ENCODE data around the gene HMGXB3. TPM values are rescaled to one million over a fixed set of nuclear protein-coding genes. Genes with fewer than 3 reads are reported as not detected.

HMGXB3 gene
- total RNA-seq, result 29.3 and 50.4 TPM in 2 replicates

DNA sequence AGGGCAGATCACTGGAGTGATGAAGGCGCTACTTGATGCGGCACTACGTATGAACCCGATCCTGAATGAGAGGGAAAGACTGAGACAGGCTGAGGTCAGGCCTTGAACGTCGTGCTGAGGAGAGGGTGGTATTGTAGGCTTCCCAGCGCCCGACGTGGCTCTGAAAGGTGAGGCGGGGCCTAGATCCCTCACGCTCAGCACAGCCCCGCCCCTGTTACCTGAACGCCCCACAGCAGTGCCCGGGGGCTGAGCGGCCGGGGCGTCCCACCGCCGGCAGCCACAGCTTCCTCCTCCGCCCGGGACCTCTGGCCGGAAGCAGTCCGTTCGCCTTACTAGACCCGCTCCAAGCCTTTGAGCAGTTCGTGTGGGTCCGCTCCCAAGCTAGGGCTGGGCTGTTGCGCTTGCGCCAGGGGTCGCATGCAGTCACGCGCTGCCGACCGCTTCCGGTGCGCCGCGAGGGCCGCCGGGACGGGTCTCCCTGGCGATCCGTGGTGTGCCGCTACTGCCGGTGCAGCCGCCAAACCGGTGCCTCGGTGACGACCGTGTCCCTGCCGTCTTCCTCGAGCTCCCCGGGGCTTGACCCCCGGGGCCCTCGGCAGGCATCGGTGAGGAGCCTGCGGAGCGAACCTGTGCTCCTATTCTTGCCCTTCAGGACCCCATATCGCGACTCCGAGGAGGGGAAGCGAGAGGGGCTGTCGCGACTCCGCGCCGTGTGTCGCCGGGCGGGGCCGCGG is at the start of gene HMGXB3, which contains the start of gene TIGD6:
Gene HMGXB3 (plus strand): TSS at position 484 of the 734 bp plus-strand sequence. CDS start 4,114 bp downstream, outside the sequence.
Gene TIGD6 (minus strand): TSS at position 399 of the 734 bp plus-strand sequence. CDS start 4,306 bp downstream, outside the sequence.
- DNase-seq (ENCODE audit: low read depth), result peak; percentile 89

GRCh38 chr5:149951138-149951749 is 49.3 kb upstream of the HMGXB3 start:
- no peak for DNase-seq (ENCODE audit: low read depth)

GRCh38 chr5:149953436-149954121 is 47.0 kb upstream of the HMGXB3 start:
- DNase-seq (ENCODE audit: low read depth), result no peak

DNA sequence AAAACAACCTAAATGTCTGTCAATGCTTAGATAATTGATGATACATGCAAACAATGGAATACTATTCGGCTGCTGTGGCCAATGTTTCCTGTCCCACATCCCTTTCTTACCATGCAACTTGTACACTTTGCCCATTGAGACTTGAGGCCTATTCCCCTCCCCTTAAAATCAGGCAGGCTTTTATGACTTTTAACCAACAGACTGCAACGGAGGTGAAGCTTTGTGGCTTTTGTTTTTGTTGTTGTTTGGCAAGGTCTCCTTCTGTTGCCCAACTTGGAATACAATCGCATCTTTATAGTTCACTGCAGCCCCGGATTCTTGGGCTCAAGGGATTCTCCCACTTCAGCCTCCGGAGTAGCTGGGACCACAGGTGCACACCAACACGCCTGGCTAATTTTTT is 45.7 kb upstream of the HMGXB3 start:
- DNase-seq (ENCODE audit: low read depth), result no peak

GRCh38 chr5:149956685-149957084 is 43.9 kb upstream of the HMGXB3 start:
- DNase-seq (ENCODE audit: low read depth), result no peak

GRCh38 chr5:149957855-149958254 is 42.7 kb upstream of the HMGXB3 start:
- DNase-seq (ENCODE audit: low read depth), result peak; percentile 99

DNA sequence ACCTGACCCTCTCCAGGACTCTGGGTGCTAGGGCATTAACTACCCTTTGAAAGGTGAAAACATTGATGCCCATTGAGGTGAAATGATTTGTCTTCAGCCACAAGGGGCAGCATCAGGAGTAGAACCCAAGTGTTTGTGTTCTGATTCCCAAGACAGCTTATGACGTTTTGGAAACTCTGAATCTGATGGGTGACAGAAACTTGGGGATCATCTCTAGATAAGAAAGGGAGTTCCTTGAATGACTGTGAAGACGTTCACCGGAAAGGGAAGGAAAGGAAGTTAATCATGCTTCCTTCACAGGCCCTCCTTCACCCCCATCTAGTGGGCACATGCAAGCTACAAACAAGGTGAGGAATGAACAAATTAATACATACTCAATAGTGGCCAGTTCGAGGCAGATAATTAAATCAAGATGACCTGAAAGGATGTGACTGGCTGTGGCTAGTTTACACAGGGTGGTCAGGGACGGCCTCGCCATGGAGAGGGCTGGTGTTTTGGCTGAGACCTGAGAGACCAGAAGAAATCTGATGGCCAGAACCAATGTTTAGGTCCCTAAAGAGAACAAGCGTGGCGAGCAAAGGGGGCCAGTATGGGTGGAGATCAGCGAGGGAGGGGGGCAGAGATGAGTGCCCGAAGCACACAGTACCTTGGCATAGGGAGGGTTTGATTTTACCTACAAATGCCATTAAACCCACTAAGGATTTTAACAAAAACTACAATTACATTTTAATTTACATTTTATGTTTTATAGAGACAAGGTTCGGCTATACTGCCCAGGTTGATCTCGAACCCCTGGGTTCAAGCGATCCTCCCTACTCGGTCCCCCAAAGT is 40.9 kb upstream of the HMGXB3 start:
- peak; percentile 71 for DNase-seq (ENCODE audit: low read depth)

DNA sequence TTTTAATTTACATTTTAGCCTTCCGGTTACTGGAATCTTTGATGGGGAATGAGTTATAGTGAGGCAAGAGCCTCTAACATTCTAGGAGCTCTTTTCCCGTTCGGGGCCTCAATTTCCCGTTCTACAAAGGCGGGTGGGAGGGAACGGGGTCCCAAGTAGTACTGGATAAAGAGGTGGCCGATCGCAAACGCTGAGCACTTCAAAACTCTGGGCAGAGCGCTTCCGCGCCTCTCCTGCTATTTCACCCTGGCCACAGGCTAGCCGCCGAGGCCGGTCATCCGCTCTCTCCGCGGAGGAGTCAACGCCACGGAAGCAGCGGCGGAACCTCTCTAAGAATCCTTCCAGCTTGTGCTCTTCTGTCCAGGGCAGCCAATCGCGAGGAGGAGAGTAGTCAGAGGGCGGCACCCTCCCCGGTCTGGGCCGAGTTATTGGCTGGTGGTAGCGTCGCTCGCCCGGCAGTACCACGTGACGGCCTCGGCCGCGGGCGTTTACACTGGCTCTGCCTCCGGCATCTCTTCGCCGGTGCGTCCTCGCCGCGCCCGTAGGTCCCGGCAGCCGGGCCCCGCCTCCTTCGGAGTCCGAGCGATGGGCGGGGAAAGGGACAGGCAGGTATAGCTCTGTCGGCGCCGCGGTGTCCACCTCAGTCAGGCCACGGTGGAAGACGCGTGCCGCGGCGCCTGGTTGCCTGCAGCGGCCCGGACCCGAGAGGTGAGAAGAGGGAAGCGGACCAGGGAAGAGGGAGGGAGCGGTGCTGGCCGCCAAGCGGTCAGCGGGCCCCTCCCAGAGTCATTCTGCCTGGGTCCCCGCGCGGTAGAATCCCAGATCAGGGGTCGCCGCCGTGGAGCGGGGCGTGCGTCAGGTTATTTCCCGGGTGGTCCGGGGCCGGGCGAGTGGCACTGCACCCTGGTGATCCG is 40.0 kb upstream of the HMGXB3 start, which contains the start of gene SLC26A2:
Gene SLC26A2 (plus strand): TSS at position 487 of the 914 bp plus-strand sequence. CDS start 16,895 bp downstream, outside the sequence.
- peak; percentile 92 for DNase-seq (ENCODE audit: low read depth)

GRCh38 chr5:149961186-149961685 is 39.3 kb upstream of the HMGXB3 start:
- DNase-seq (ENCODE audit: low read depth), result no peak

- peak; percentile 67 for DNase-seq (ENCODE audit: low read depth)
Measured at GRCh38 chr5:149961957-149962409, 38.6 kb upstream of the HMGXB3 start.

DNA sequence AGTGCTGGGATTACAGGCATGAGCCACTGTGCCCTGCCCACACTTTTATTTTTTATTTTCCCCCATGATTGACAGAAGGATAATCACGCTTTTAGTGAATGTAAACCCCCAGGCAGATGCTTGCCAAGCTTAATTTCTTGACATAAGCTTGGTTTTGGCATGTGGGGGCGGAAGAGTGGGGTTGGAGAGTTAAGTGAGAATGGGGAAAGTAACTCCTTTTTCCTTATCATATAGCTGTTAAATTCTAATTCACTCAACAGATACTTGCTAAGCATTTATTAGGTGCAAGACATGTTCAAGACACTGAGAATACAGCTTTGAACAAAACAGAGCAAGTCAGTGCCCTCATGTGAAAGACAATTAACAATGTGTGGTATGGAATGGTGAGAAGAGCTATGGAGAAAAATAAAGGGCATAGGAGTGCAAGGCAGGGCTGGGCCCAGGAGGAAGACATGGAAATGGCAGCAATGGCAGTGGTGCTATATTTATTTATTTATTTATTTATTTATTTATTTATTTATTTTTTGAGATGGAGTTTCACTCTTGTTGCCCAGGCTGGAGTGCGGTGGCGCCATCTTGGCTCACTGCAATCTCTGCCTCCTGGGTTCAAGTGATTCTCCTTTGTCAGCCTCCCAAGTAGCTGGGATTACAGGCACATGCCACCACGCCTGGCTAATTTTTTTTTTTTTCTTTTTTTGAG is 37.8 kb upstream of the HMGXB3 start:
- DNase-seq (ENCODE audit: low read depth), result no peak

DNA sequence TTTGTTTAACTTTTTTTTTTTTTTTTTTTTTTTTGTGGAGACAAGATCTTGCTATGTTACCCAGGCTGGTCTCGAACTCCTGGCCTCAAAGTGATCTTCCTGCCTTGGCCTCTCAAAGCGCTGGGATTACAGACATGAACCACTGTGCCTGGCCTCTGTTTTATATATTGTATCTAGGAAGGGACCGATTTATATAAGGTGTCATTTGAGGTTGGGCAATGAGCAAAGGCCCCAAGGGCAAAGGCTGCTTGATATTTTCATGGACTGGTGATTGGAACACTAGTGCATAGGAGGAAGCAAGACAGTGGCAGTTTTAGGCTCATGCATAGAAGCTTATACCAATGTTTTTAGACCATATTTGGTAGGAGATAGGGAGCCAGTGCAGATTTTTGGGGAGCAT is 36.8 kb upstream of the HMGXB3 start:
- no peak for DNase-seq (ENCODE audit: low read depth)

GRCh38 chr5:149966946-149967345 is 33.6 kb upstream of the HMGXB3 start:
- no peak for DNase-seq (ENCODE audit: low read depth)

DNA sequence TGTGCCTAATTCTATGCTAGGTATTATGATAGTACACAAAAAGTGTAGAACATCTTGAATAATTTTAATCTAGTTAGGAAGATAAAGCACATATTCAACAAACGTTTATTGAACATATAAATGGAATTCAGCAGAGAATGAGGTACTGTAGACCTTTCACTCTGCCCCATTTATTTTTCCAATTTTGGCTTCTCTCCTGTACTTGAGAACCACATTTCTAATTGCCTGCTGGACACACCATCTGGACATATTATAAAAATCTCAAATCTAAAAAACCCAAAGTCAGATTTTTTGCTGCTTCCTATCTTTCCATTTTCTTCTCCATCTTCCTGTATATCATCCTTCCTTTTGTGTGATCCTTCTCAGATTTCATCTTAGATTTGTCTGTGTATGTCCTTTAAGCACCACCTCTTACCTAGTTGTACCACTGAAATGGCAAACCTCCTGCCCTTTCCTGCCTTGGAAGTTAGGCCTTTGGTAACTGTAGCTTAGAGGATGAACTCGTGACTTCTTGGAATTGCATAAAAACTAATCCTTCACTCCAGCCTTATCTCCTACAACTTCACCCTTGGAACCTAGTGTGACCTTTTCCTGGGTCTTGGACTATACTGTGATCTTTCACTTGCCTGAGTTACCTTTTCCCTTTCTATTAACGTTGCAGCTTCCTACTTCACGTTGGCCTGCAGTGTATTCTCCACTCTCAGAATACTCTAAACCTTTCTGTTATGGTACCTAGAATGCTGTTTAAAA is 31.2 kb upstream of the HMGXB3 start:
- no peak for DNase-seq (ENCODE audit: low read depth)

DNA sequence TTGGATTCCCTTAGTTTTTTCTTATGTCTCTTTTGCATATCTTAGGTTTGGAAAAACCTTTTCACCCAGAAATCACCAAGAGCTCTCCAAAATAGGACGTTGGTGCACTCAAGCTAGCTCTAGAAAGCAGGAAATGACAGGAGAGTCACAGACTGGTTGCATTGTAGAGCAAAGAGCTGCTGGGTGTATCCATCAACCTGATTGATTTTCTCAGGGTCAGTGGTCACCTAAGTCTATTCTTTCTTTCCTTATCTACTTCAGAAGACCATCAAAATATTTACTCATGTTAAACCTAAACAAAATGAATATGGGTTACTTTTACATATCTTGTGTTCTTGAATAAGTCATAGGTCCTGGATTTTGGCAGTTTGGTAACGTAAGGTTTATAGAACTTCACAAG is 25.1 kb upstream of the HMGXB3 start:
- no peak for DNase-seq (ENCODE audit: low read depth)

DNA sequence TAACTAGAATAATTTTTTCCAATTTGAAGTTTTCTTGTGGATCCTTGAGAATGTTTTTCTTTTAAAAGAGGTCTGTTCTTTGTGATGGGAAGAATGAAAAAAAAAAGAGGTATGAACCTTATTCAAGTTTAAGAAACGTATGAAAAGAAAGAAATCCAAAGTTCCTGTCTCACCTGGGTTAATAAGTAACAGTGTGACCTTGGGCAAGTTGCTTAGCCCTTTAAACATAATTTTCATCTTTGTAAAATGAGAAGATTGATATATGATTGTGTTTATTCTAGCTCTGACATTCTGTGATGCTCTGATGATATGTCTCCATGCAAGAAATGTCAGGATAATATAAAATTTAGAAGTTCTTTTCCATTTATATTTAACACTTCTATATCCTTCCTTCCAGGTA is 20.6 kb upstream of the HMGXB3 start:
- DNase-seq (ENCODE audit: low read depth), result no peak

GRCh38 chr5:149981206-149981605 is 19.3 kb upstream of the HMGXB3 start:
- DNase-seq (ENCODE audit: low read depth), result no peak

GRCh38 chr5:149982505-149982904 is 18.0 kb upstream of the HMGXB3 start:
- DNase-seq (ENCODE audit: low read depth), result no peak

DNA sequence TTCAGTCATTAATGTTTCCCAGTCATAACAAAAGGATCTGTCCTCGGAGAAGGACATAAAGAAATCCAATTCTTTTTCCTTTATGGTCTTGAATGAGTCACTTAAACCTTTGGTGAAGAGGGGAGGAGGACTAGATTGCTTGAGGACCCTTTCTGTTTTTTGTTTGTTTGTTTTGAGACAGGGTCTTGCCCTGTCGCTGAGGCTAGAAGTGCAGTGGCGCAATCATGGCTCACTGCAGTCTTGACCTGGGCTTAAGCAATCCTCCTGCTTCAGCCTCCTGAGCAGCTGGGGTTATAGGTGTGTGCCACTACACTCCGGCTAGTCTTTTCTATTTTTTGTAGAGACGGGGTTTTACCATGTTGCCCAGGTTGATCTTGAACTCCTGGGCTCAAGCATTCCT is 12.4 kb upstream of the HMGXB3 start:
- DNase-seq (ENCODE audit: low read depth), result no peak

All from renal cortical epithelial cell (primary cell).